Measurements from ENCODE around the gene ATG9A.

- no peak for TF ChIP-seq CTCF (IDR thresholded peaks at IDR 0.05)
- TF ChIP-seq POLR2A (IDR thresholded peaks at IDR 0.05), result no peak
These were observed 22.6 kb upstream of the ATG9A start for GRCh38 chr2:219252084-219252483.

Measured in uterus (tissue), 2 donors.